ENCODE measurements around the gene STPG3.

The STPG3 gene

DNA sequence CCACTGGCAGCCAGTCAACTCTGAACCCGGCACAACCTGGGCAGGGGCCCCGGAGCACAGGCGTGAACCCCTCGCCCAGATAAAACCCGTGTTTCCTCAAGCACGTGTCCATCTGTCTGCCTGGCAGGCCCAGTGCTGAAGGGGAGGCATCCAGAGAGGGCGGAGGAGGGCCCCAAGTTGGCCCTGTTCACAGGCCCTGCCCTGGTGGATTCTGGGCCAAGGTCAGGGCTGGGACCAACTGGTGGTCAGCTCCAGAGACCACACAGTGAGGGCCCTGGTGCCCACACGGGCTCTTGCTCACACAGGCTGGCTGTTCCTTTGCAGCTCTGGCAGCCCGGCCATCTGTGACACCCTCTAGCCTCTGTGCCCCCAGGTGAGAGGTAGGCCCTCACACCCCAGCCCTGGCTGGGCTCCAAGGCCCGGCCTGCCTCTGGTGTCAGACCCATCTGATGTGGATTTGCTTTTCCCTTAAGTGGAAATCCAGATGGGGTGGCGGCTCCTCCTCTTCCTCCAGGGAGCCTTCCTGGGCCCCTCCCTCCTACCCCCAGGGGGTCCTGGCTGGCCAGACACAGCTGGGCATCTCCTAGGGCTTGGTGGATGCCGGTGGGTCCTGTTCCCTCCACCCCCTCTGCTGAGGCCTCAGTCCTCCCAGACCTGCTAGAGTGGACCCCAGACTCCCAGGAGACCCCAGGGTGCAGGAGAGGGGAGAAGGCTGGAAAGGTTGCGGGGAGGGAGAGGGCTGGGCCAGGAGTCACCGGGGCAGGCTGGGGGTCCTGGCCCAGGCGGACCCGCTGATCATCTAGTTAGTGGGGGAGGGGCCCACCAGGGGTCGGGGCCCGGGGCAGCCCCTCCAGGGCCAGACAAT, 525 bp upstream of the STPG3 start:
- H3K4me3 ChIP-seq (ENCODE audit: low read depth, low read length), result no peak overlapping the region
- no peak for DNase-seq (ENCODE audit: low read depth)
- TF ChIP-seq, protein P1, sequence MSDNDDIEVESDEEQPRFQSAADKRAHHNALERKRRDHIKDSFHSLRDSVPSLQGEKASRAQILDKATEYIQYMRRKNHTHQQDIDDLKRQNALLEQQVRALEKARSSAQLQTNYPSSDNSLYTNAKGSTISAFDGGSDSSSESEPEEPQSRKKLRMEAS (IDR thresholded peaks at IDR 0.05; ENCODE audit: low read depth, low read length), result no peak
- TF ChIP-seq, protein P2, sequence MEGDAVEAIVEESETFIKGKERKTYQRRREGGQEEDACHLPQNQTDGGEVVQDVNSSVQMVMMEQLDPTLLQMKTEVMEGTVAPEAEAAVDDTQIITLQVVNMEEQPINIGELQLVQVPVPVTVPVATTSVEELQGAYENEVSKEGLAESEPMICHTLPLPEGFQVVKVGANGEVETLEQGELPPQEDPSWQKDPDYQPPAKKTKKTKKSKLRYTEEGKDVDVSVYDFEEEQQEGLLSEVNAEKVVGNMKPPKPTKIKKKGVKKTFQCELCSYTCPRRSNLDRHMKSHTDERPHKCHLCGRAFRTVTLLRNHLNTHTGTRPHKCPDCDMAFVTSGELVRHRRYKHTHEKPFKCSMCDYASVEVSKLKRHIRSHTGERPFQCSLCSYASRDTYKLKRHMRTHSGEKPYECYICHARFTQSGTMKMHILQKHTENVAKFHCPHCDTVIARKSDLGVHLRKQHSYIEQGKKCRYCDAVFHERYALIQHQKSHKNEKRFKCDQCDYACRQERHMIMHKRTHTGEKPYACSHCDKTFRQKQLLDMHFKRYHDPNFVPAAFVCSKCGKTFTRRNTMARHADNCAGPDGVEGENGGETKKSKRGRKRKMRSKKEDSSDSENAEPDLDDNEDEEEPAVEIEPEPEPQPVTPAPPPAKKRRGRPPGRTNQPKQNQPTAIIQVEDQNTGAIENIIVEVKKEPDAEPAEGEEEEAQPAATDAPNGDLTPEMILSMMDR (IDR thresholded peaks at IDR 0.05; ENCODE audit: low read depth, low read length), result no peak
- TF ChIP-seq MYC (IDR thresholded peaks at IDR 0.05; ENCODE audit: low read depth, low read length), result no peak
- TF ChIP-seq POLR2A (IDR thresholded peaks at IDR 0.05; ENCODE audit: extremely low read depth, insufficient read length), result no peak

DNA sequence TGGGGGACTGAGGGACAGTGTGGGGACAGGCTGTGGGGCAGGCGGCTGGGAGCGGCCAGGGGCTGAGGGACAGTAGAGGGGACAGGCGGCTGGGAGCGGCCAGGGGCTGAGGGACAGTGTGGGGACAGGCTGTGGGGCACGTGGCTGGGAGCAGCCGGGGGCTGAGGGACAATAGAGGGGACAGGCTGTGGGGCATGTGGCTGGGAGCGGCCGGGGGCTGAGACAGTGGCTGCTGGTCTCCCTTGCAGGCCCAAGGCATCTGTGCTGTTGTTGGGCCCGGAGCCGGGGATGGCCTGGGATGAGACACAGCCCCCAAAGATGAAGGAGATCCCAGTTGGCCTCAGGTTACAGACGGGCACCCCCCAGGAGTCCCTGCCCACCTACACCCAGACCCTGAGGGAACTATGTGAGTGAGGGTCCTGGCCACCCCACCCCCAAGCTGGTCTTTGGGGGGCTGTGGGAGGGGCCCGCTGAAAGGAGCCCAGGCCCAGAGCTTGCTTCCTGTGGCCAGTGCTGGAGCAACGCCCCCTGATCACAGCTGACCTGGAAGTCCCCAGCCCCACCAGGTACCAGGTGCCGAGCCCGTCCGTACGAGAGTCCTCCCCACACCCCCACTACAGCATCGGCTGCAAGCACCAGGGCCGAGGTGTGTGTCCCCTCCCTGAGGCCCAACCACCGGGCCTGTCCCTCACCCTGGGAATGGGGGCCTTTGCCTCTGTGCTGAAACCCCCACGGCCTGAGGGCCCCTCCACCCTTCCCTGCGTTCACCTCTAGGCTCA, 593 bp downstream of the STPG3 start:
- no peak for DNase-seq (ENCODE audit: low read depth)
- TF ChIP-seq, protein P1 (IDR thresholded peaks at IDR 0.05; ENCODE audit: low read depth, low read length), result no peak
- TF ChIP-seq, protein P2 (IDR thresholded peaks at IDR 0.05; ENCODE audit: low read depth, low read length), result no peak
- TF ChIP-seq MYC (IDR thresholded peaks at IDR 0.05; ENCODE audit: low read depth, low read length), result no peak
- no peak for TF ChIP-seq POLR2A (IDR thresholded peaks at IDR 0.05; ENCODE audit: extremely low read depth, insufficient read length)

DNA sequence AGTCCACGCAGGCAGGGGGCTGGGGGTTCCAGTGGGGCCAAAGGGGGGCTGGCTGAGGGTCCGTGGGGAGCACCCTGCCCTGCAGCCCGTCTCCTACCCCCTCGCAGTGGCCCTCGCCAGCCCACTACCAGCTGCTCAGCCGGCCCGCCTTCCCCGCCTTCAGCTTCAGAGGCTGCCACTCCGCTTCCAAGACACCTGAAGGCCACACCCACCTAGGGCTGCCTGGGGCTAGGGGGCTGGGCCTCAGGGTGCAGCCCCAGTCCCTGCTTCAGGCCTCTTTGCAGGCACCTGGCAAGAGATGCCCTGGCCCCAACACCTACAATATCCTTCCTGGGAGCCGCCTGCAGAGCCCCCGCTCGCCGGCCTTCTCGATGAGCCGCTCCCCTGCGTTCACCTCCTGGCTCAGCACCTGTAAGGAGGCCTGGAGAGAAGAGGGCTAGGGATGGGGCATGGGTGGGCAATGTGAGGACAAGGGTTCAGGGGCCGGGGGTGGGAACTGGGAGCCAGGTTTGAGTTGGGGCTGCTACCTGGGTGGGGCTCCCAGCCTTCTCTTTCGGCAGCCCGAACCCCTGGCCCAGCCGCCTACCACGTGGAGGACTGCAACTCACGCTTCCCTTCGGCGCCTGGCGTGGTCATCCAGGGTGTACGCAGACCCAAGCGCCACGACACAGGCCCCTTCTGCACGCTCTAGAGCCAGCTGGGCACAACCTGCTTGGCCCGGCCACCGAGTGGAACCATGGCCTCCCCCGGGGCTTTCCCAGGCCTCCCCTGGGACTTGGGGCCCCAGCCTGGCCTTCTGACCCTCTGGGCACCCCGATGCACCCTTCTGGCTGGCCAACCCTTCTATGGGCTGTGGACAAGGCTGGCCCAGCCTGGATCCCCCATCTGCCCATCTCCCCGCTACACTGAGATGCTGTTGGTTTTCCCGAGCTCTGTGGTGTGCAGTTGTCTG, 1.7 kb downstream of the STPG3 start:
- DNase-seq (ENCODE audit: low read depth), result no peak
- no peak overlapping the region for H3K4me3 ChIP-seq (ENCODE audit: low read depth, low read length)
- TF ChIP-seq MYC (IDR thresholded peaks at IDR 0.05; ENCODE audit: low read depth, low read length), result no peak
- TF ChIP-seq, protein P2 (IDR thresholded peaks at IDR 0.05; ENCODE audit: low read depth, low read length), result no peak

More for the DNA sequence above, 593 bp downstream of the STPG3 start:
- H3K4me3 ChIP-seq (ENCODE audit: low read depth, low read length), result no peak overlapping the region

DNA sequence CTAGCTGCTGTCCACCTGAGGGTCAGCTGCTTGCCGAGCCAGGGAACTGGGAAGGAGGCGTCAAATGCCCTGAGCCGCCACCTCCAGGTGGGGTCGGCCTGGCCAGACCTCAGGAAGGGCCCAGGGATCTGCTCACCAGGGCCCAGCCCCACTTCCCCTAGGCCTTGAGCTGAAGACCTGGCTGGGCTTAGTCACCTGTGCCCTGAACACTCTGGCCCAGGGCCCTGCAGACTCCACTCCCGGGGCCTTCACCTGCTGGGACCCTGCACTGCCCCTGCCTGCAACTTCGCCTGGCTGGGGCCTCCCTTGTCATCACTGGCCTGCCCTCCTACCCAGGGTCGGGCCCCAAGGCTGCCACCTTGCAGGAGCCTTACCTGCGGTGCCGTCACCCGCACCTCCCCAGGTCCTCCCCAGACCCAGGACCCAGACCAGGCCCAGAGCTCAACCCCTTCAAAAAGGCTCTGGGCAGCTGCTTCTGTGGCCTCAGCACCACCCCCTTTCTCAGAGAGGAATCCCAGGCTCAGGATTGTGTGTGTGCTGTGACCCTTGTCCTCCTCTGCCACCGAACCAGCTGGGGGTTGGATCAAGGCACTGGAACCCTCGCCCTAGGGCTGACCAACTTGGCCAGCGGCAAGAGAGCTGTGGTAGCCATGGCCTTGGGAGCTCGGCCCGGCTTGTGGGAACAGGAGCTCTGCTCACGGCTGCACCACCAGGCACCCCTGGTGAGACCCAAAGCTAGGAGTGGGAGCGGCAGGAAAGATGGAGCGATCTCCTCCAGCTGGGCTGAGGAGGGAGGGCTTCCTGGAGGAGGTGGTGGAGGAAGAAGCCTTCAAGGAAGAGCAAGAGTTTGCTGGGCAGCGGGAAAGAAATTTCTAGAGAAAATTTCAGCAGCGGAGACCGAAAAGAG, 2.9 kb downstream of the STPG3 start:
- TF ChIP-seq, protein P1 (IDR thresholded peaks at IDR 0.05; ENCODE audit: low read depth, low read length), result no peak
- TF ChIP-seq, protein P2 (IDR thresholded peaks at IDR 0.05; ENCODE audit: low read depth, low read length), result no peak
- TF ChIP-seq POLR2A (IDR thresholded peaks at IDR 0.05; ENCODE audit: extremely low read depth, insufficient read length) (no peak), MYC (IDR thresholded peaks at IDR 0.05; ENCODE audit: low read depth, low read length) (no peak)
- DNase-seq (ENCODE audit: low read depth), result no peak
- H3K4me3 ChIP-seq (ENCODE audit: low read depth, low read length), result no peak overlapping the region

Measured in NB4 (cell line).